Body of pancreas (tissue), 4 donors: ENCODE results near the gene LAIR2.
"Not testable (repeated sequence)": the region's sequence is repeated elsewhere in the genome, so short reads cannot be mapped to it uniquely, and the experiment has no call there.

Source experiments
- POLR2A ChIP-seq, 3 donors: fragments of 450-650 bp; IDR thresholded peaks; one replicate each; pipeline ENCODE4 v1.6.1; 2016; ENCODE audit warnings: antibody characterized with exemption in 3 of 3, mild to moderate bottlenecking in 2 of 3
- TF ChIP-seq, protein P1 (sequence below), 7 experiments: fragments of 450-650 bp in 4 of 7; fragments of 200-600 bp in 3 of 7; sonication (generic) in 3 of 7; IDR thresholded peaks; one replicate each; pipeline ENCODE4 v1.5.1; 2016 to 2019; ENCODE audit warnings: antibody characterized with exemption in 7 of 7

DNA sequence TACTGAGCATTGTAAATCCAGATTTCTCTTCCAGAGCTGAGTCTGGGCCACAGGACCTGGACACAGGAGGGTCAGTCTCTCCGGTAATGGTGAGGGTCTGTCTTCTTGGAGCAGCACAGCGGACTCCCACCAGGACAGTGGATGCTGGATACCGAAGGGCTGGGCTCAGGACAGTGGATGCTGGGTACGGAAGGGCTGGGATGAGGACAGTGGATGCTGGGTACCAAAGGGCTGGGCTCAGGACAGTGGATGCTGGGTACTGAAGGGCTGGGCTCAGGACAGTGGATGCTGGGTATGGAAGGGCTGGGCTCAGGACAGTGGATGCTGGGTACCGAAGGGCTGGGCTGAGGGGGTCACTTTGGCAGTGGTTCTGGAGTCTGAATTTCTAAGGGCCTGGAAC is 9.6 kb upstream of the LAIR2 start:
- TF ChIP-seq, protein P1, sequence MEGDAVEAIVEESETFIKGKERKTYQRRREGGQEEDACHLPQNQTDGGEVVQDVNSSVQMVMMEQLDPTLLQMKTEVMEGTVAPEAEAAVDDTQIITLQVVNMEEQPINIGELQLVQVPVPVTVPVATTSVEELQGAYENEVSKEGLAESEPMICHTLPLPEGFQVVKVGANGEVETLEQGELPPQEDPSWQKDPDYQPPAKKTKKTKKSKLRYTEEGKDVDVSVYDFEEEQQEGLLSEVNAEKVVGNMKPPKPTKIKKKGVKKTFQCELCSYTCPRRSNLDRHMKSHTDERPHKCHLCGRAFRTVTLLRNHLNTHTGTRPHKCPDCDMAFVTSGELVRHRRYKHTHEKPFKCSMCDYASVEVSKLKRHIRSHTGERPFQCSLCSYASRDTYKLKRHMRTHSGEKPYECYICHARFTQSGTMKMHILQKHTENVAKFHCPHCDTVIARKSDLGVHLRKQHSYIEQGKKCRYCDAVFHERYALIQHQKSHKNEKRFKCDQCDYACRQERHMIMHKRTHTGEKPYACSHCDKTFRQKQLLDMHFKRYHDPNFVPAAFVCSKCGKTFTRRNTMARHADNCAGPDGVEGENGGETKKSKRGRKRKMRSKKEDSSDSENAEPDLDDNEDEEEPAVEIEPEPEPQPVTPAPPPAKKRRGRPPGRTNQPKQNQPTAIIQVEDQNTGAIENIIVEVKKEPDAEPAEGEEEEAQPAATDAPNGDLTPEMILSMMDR (IDR thresholded peaks at IDR 0.05), result not testable (repeated sequence)
- not testable (repeated sequence) for TF ChIP-seq POLR2A (IDR thresholded peaks at IDR 0.05)
